SU-DHL-6 (cell line): ENCODE data around the gene LOXL1.

ENCODE experiments used
- CTCF ChIP-seq: fragments of 200-600 bp; sonication (generic); IDR thresholded peaks from one replicate; pipeline ENCODE4 v1.5.1; 2017; ENCODE audit warnings: antibody characterized with exemption, mild to moderate bottlenecking, low read length, moderate library complexity; ENCODE audit not compliant: insufficient read depth, poor library complexity, severe bottlenecking
- EZH2phosphoT487 ChIP-seq: fragments of 200-600 bp; sonication (generic), shearing (Covaris generic); conservative IDR thresholded peaks from 2 replicates; pipeline ENCODE4 v1.6.1; 2018; ENCODE audit warnings: mild to moderate bottlenecking, antibody characterized with exemption, low read length, moderate library complexity, mixed read lengths

GRCh38 chr15:73969151-73969759 is 43.0 kb downstream of the LOXL1 start:
- TF ChIP-seq CTCF (no peak), EZH2phosphoT487 (no peak)
